Smooth muscle cell (in vitro differentiated cells): ENCODE data around the gene FUT4. TPM values are rescaled to one million over a fixed set of nuclear protein-coding genes. Genes with fewer than 3 reads are reported as not detected.

Experiments used
- DNase-seq: peaks from one replicate; lab custom pipeline; 2025; ENCODE audit not compliant: unreplicated experiment; lab: John Stamatoyannopoulos, UW
- H2AFZ ChIP-seq: fragments of 200-600 bp; sonication (generic); 2 replicates; pipeline ENCODE4 v1.6.0; 2016; ENCODE audit warnings: antibody characterized with exemption, low read depth, mild to moderate bottlenecking
- H3F3A ChIP-seq: fragments of 200-600 bp; sonication (generic); 2 replicates; pipeline ENCODE4 v1.6.0; 2017; ENCODE audit warnings: antibody characterized with exemption, low read depth
- H3K27ac ChIP-seq: fragments of 200-600 bp; sonication (generic); 2 replicates; pipeline ENCODE4 v1.5.1; 2016; ENCODE audit warnings: low read depth, mild to moderate bottlenecking
- H3K27me3 ChIP-seq: fragments of 200-600 bp; sonication (generic); 2 replicates; pipeline ENCODE4 v1.6.1; 2016; ENCODE audit warnings: low read depth, mild to moderate bottlenecking
- H3K36me3 ChIP-seq: fragments of 200-600 bp; sonication (generic); 2 replicates; pipeline ENCODE4 v1.5.1; 2016; ENCODE audit warnings: low read depth
- H3K4me1 ChIP-seq: fragments of 200-600 bp; sonication (generic); 2 replicates; pipeline ENCODE4 v1.5.1; 2016; ENCODE audit warnings: low read depth
- H3K4me2 ChIP-seq: fragments of 200-600 bp; sonication (generic); 2 replicates; pipeline ENCODE4 v1.6.0; 2016; ENCODE audit warnings: mild to moderate bottlenecking
- H3K4me3 ChIP-seq: fragments of 200-600 bp; sonication (generic); 2 replicates; pipeline ENCODE4 v1.5.1; 2016; ENCODE audit warnings: mild to moderate bottlenecking
- H3K79me2 ChIP-seq: fragments of 200-600 bp; sonication (generic); 2 replicates; pipeline ENCODE4 v1.6.0; 2016; ENCODE audit warnings: low read depth, mild to moderate bottlenecking
- H3K9ac ChIP-seq: fragments of 200-600 bp; sonication (generic); 2 replicates; pipeline ENCODE4 v1.6.0; 2016; ENCODE audit warnings: low read depth
- H3K9me3 ChIP-seq: fragments of 200-600 bp; sonication (generic); replicated peaks from 2 replicates; pipeline ENCODE4 v1.5.1; 2016; ENCODE audit warnings: low read depth
- H4K20me1 ChIP-seq: fragments of 200-600 bp; sonication (generic); 2 replicates; pipeline ENCODE4 v1.6.0; 2016; ENCODE audit warnings: low read depth
- WGBS: methylation state at CpG from one replicate; pipeline ENCODE4 v1.1.7; 2016; ENCODE audit warnings: low lambda C conversion rate; 5-methylcytosine and 5-hydroxymethylcytosine counted together
- polyA plus RNA-seq: library from polyadenylated mRNA; unstranded; fragments of >200 nt; fragmentation: Nextera tagmentation; extraction: Ambion mirVana; gene quantifications from 2 replicates; pipeline ENCODE4 v1.2.1, GENCODE V29; 2016
- total RNA-seq: library from RNA; depleted of rRNA; stranded (reverse); fragments of >200 nt; gene quantifications from 2 replicates; pipeline ENCODE4 v1.2.3, GENCODE V29; 2014
- TF ChIP-seq, protein P1 (sequence below): fragments of 200-600 bp; sonication (generic); IDR thresholded peaks from 2 replicates; pipeline ENCODE4 v1.5.1; 2017; ENCODE audit warnings: borderline replicate concordance, mild to moderate bottlenecking, antibody characterized with exemption; ENCODE audit not compliant: insufficient read depth, poor library complexity, severe bottlenecking

FUT4 gene
- total and polyA plus RNA-seq, 2 experiments from 2014 or later = 5.1 to 5.7 TPM

DNA sequence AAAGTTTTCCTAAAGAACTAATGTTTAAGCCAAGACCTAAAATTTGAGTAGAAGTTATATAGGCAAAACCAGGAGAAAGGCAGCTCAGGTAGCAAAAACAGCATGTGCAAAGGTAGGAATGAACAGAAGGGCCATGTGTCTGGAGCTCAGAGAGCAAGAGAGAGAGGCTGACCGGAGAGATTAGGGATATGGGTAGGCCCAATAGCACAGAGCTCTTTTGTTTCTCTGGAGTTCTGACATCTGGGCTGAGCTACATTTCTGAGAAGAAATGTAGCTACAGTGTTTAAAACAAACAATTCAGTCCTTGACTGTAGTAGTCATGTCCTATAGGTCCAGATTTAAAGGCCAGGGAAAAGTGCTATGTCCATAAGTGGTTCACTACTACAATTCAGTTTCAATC, 27.0 kb upstream of the FUT4 start:
- H3K4me1 ChIP-seq = no peaks in the 10 kb centered on the region
- no peak for DNase-seq
- no peaks in the 10 kb centered on the region for H3K9me3 ChIP-seq

DNA sequence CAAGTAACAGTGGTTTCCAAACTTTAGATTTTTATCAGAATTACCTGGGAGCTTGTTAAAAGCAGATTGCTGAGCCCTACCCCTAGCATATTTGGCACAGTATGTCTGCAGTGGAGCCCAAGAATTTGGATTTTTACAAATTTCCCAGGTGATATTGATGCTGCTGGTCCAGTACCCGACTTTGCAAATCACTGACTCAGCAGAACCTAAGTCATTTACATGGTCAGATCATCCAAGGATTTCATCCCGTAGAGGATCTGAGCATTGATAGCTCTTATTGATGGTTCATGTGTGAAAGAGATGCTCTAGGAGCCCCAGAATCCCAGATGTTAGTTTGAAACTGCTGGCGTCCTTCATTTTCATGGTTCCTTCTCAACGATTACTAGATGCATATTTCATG, 25.4 kb upstream of the FUT4 start:
- TF ChIP-seq, protein P1, sequence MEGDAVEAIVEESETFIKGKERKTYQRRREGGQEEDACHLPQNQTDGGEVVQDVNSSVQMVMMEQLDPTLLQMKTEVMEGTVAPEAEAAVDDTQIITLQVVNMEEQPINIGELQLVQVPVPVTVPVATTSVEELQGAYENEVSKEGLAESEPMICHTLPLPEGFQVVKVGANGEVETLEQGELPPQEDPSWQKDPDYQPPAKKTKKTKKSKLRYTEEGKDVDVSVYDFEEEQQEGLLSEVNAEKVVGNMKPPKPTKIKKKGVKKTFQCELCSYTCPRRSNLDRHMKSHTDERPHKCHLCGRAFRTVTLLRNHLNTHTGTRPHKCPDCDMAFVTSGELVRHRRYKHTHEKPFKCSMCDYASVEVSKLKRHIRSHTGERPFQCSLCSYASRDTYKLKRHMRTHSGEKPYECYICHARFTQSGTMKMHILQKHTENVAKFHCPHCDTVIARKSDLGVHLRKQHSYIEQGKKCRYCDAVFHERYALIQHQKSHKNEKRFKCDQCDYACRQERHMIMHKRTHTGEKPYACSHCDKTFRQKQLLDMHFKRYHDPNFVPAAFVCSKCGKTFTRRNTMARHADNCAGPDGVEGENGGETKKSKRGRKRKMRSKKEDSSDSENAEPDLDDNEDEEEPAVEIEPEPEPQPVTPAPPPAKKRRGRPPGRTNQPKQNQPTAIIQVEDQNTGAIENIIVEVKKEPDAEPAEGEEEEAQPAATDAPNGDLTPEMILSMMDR = no peak

More for the DNA sequence above, 27.0 kb upstream of the FUT4 start:
- Histone ChIP-seq H4K20me1 (no peaks in the 10 kb centered on the region), H3K4me3 (no peak overlapping the region), H3F3A (no peaks in the 10 kb centered on the region), H3K4me2 (no peak overlapping the region), H3K27ac (no peak overlapping the region), H3K79me2 (no peaks in the 10 kb centered on the region), H3K27me3 (peaks cover 31% of the 10 kb centered on the region), H3K9ac (no peak overlapping the region), H3K36me3 (no peaks in the 10 kb centered on the region), H2AFZ (no peak overlapping the region)
- TF ChIP-seq, protein P1 = no peak
- 40% methylated on average over 1 of the region's 1 CpG for WGBS

DNA sequence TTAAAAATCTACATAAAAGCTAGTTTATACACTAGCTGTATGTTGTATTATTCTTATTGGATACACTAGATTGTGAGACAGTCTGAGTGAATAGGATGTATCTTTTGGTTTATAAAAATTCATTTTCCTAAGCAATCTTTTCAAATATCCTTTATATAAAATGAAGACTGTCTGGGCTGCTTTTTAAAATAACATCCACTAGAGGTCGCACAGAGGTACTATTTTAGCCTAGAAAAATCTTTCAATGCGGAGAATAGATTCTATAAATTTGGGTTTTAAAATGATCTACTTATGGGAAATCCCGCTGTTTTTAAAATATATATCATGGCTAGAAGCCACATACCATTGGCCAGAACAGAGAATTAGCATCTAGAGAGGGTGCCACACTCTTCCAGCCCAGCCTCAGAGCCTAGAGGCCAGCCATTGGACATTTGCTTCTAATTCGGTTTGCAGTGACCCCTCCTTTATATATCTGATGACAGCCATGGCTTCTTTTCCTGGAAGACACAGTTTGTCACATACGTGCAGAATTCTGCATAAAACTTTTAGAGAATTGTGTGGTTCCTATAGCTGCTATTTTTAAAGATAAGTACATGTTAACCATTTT, 24.1 kb upstream of the FUT4 start:
- Histone ChIP-seq H3K9ac (no peak overlapping the region), H4K20me1 (no peaks in the 10 kb centered on the region), H3K4me1 (no peaks in the 10 kb centered on the region), H3K79me2 (no peaks in the 10 kb centered on the region), H3K4me3 (no peak overlapping the region), H3K27ac (no peak overlapping the region), H3K36me3 (no peaks in the 10 kb centered on the region), H3F3A (no peaks in the 10 kb centered on the region), H3K27me3 (peaks cover 28% of the 10 kb centered on the region), H3K9me3 (no peaks in the 10 kb centered on the region), H3K4me2 (peak overlapping the region; percentile 66), H2AFZ (peak overlapping the region; percentile 81)
- no peak for DNase-seq
- 18% methylated on average over 5 of the region's 5 CpGs for WGBS
- TF ChIP-seq, protein P1 = peak; percentile 81

More for the DNA sequence above, 25.4 kb upstream of the FUT4 start:
- Histone ChIP-seq H3K4me2 (no peak overlapping the region), H4K20me1 (no peaks in the 10 kb centered on the region), H3K9ac (no peak overlapping the region), H3K27me3 (peaks cover 31% of the 10 kb centered on the region), H3K36me3 (no peaks in the 10 kb centered on the region), H3K27ac (no peak overlapping the region), H3K79me2 (no peaks in the 10 kb centered on the region), H3K4me3 (no peak overlapping the region), H3K4me1 (no peaks in the 10 kb centered on the region), H2AFZ (no peak overlapping the region), H3F3A (no peaks in the 10 kb centered on the region), H3K9me3 (no peaks in the 10 kb centered on the region)
- DNase-seq = no peak
- WGBS = 68% methylated on average over 4 of the region's 4 CpGs

DNA sequence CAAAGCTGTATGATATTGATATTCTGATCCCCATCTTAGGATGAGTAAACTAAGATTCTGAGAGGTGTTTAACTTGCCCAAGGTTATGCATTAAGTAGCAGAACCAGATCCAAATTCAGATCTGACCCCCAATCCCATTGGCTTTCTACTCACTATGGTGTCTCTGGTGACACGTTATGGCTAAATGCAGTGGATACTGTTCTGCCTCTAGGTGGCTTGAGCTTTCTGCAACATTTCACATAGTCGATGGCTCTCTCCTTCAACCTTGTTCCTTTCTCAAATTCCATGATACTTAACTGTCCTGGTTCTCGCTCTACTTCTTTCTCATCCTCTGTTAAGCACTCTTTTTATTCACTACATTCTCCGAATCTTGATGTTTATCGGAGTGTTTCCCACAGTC, 22.0 kb upstream of the FUT4 start:
- Histone ChIP-seq H3K4me3 (no peak overlapping the region), H4K20me1 (no peaks in the 10 kb centered on the region), H3F3A (no peaks in the 10 kb centered on the region), H3K9me3 (no peaks in the 10 kb centered on the region), H3K79me2 (no peaks in the 10 kb centered on the region), H3K9ac (no peak overlapping the region), H2AFZ (no peak overlapping the region), H3K4me1 (peaks cover 3% of the 10 kb centered on the region), H3K27me3 (peaks cover 8% of the 10 kb centered on the region), H3K36me3 (no peaks in the 10 kb centered on the region), H3K27ac (no peak overlapping the region), H3K4me2 (no peak overlapping the region)
- TF ChIP-seq, protein P1 = peak; percentile 30
- WGBS = 60% methylated on average over 5 of the region's 5 CpGs
- no peak for DNase-seq
